HEK293 (cell line): ENCODE measurements around the gene NDUFS7.

Experiments
- CTCF ChIA-PET: fragments of 350-600 bp; formaldehyde crosslinking; extraction: SDS; loops from one replicate; lab custom pipeline; 2021; ENCODE audit warnings: antibody characterized with exemption; lab: Yijun Ruan, JAX
- POLR2A ChIA-PET: fragments of 300-600 bp; formaldehyde crosslinking; extraction: SDS; loops from one replicate; lab custom pipeline; 2020; ENCODE audit warnings: antibody characterized with exemption, inconsistent platforms; lab: Yijun Ruan, JAX
- H3K27ac ChIP-seq: fragments of 200-500 bp; sonication (Bioruptor generic); 2 replicates; pipeline ENCODE4 v1.5.1; 2014; ENCODE audit warnings: low read depth, low read length, control low read depth, inconsistent platforms; ENCODE audit errors: extremely low read depth
- H3K36me3 ChIP-seq, 2 experiments: fragments of 200-500 bp in 1 of 2; sonication (Bioruptor generic) in 1 of 2; 1 replicate in 1 of 2; 2 replicates in 1 of 2; pipeline ENCODE4 v1.5.1; 2014 to 2017; ENCODE audit warnings: inconsistent platforms in 2 of 2, low read length in 2 of 2; ENCODE audit not compliant: control insufficient read depth in 2 of 2, insufficient read depth in 1 of 2
- H3K4me1 ChIP-seq: fragments of 200-500 bp; sonication (Bioruptor generic); 2 replicates; pipeline ENCODE4 v1.5.1; 2014; ENCODE audit warnings: mild to moderate bottlenecking, low read length, inconsistent platforms; ENCODE audit not compliant: control insufficient read depth, insufficient read depth
- H3K4me3 ChIP-seq: 2 replicates; pipeline ENCODE4 v1.5.1; 2011; ENCODE audit warnings: low read depth, mild to moderate bottlenecking, control low read depth, low read length, moderate library complexity
- H3K9me3 ChIP-seq: fragments of 200-500 bp; sonication (Bioruptor generic); 2 replicates; pipeline ENCODE4 v1.5.1; 2014; ENCODE audit warnings: low read depth, low read length, inconsistent platforms; ENCODE audit not compliant: control insufficient read depth, insufficient read depth
- GLIS2 ChIP-seq: fragments of 450-650 bp; formaldehyde crosslinking; IDR thresholded peaks from 2 replicates; pipeline ENCODE4 v1.5.1; 2016; ENCODE audit warnings: missing biosample characterization, missing genetic modification characterization
- ZEB2 ChIP-seq: fragments of 450-650 bp; formaldehyde crosslinking; IDR thresholded peaks from 2 replicates; pipeline ENCODE4 v1.5.1; 2016; ENCODE audit warnings: missing biosample characterization, missing genetic modification characterization
- ZNF155 ChIP-seq: fragments of 450-650 bp; formaldehyde crosslinking; IDR thresholded peaks from 2 replicates; pipeline ENCODE4 v1.5.1; 2016; ENCODE audit warnings: missing biosample characterization, missing genetic modification characterization
- ZNF202 ChIP-seq: fragments of 450-650 bp; formaldehyde crosslinking; IDR thresholded peaks from 2 replicates; pipeline ENCODE4 v1.5.1; 2016; ENCODE audit warnings: missing biosample characterization, missing genetic modification characterization, borderline replicate concordance
- ZNF274 ChIP-seq, 2 experiments: fragments of 200-500 bp in 1 of 2; fragments of 450-650 bp in 1 of 2; sonication (Bioruptor generic) in 1 of 2; formaldehyde crosslinking in 1 of 2; IDR thresholded peaks; 2 replicates each; pipeline versions ENCODE4 v1.5.1 to v1.6.1; 2014 to 2016; ENCODE audit warnings: borderline replicate concordance in 1 of 2, inconsistent platforms in 1 of 2, low read length in 1 of 2, missing biosample characterization in 1 of 2, missing genetic modification characterization in 1 of 2
- ZNF302 ChIP-seq: fragments of 450-650 bp; formaldehyde crosslinking; IDR thresholded peaks from 2 replicates; pipeline ENCODE4 v1.5.1; 2016; ENCODE audit warnings: missing biosample characterization, missing genetic modification characterization, low read depth
- ZNF558 ChIP-seq: fragments of 450-650 bp; formaldehyde crosslinking; IDR thresholded peaks from 2 replicates; pipeline ENCODE4 v1.5.1; 2016; ENCODE audit warnings: missing biosample characterization, missing genetic modification characterization
- ZNF664 ChIP-seq: fragments of 450-650 bp; formaldehyde crosslinking; IDR thresholded peaks from 2 replicates; pipeline ENCODE4 v1.5.1; 2016; ENCODE audit warnings: missing biosample characterization, missing genetic modification characterization
- ZNF747 ChIP-seq: fragments of 450-650 bp; formaldehyde crosslinking; IDR thresholded peaks from 2 replicates; pipeline ENCODE4 v1.5.1; 2016; ENCODE audit warnings: missing biosample characterization, missing genetic modification characterization
- ZNF785 ChIP-seq: fragments of 450-650 bp; formaldehyde crosslinking; IDR thresholded peaks from 2 replicates; pipeline ENCODE4 v1.5.1; 2016; ENCODE audit warnings: missing biosample characterization, missing genetic modification characterization
- ZNF837 ChIP-seq: fragments of 450-650 bp; formaldehyde crosslinking; IDR thresholded peaks from 2 replicates; pipeline ENCODE4 v1.5.1; 2016; ENCODE audit warnings: missing biosample characterization, missing genetic modification characterization
- TF ChIP-seq, protein P1 (sequence below): fragments of 450-650 bp; formaldehyde crosslinking; IDR thresholded peaks from 2 replicates; pipeline ENCODE4 v1.5.1; 2016; ENCODE audit warnings: missing biosample characterization, missing genetic modification characterization
- TF ChIP-seq, protein P2 (sequence below): fragments of 450-650 bp; formaldehyde crosslinking; IDR thresholded peaks from 2 replicates; pipeline ENCODE4 v1.5.1; 2016; ENCODE audit warnings: missing biosample characterization, missing genetic modification characterization, borderline replicate concordance
- TF ChIP-seq, protein P3 (sequence below): fragments of 450-650 bp; formaldehyde crosslinking; IDR thresholded peaks from 2 replicates; pipeline ENCODE4 v1.5.1; 2016; ENCODE audit warnings: missing biosample characterization, missing genetic modification characterization
- TF ChIP-seq, protein P4 (sequence below): fragments of 450-650 bp; formaldehyde crosslinking; IDR thresholded peaks from 2 replicates; pipeline ENCODE4 v1.5.1; 2016; ENCODE audit warnings: missing biosample characterization, missing genetic modification characterization
- TF ChIP-seq, protein P5 (sequence below): fragments of 450-650 bp; formaldehyde crosslinking; IDR thresholded peaks from 2 replicates; pipeline ENCODE4 v1.5.1; 2016; ENCODE audit warnings: missing biosample characterization, missing genetic modification characterization
- TF ChIP-seq, protein P6 (sequence below): fragments of 450-650 bp; formaldehyde crosslinking; IDR thresholded peaks from 2 replicates; pipeline ENCODE4 v1.5.1; 2017; ENCODE audit warnings: missing biosample characterization, mild to moderate bottlenecking, missing genetic modification characterization, moderate library complexity
- TF ChIP-seq, protein P7 (sequence below): fragments of 450-650 bp; formaldehyde crosslinking; IDR thresholded peaks from 2 replicates; pipeline ENCODE4 v1.5.1; 2016; ENCODE audit warnings: missing biosample characterization, missing genetic modification characterization
- TF ChIP-seq, protein P8 (sequence below): fragments of 450-650 bp; IDR thresholded peaks from 2 replicates; pipeline ENCODE4 v1.5.1; 2018; ENCODE audit warnings: missing biosample characterization, missing genetic modification characterization

The NDUFS7 gene

DNA sequence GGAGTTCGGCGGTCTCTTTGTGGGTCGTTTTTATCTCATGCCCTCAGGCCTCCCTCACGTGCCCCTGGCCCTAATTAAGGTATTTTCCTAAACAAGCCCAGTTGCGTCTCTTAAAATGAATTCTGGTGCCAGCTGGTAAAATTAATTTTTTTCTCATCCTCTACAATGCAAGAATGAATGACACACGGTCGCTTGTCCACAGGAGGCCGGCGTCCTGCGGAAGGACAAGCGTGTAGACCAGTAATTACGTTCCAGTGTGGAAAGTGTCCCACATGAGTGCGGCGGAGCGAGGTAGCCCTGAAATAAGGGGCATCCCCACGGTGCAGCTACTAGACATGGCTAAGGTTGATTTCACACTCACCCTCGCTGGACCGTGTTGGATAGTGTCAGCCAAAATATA, 34.5 kb upstream of the NDUFS7 start (continued):
- TF ChIP-seq, protein P1, sequence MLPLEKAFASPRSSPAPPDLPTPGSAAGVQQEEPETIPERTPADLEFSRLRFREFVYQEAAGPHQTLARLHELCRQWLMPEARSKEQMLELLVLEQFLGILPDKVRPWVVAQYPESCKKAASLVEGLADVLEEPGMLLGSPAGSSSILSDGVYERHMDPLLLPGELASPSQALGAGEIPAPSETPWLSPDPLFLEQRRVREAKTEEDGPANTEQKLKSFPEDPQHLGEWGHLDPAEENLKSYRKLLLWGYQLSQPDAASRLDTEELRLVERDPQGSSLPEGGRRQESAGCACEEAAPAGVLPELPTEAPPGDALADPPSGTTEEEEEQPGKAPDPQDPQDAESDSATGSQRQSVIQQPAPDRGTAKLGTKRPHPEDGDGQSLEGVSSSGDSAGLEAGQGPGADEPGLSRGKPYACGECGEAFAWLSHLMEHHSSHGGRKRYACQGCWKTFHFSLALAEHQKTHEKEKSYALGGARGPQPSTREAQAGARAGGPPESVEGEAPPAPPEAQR (tag by site-specific recombination) = no peak
- TF ChIP-seq, protein P2, sequence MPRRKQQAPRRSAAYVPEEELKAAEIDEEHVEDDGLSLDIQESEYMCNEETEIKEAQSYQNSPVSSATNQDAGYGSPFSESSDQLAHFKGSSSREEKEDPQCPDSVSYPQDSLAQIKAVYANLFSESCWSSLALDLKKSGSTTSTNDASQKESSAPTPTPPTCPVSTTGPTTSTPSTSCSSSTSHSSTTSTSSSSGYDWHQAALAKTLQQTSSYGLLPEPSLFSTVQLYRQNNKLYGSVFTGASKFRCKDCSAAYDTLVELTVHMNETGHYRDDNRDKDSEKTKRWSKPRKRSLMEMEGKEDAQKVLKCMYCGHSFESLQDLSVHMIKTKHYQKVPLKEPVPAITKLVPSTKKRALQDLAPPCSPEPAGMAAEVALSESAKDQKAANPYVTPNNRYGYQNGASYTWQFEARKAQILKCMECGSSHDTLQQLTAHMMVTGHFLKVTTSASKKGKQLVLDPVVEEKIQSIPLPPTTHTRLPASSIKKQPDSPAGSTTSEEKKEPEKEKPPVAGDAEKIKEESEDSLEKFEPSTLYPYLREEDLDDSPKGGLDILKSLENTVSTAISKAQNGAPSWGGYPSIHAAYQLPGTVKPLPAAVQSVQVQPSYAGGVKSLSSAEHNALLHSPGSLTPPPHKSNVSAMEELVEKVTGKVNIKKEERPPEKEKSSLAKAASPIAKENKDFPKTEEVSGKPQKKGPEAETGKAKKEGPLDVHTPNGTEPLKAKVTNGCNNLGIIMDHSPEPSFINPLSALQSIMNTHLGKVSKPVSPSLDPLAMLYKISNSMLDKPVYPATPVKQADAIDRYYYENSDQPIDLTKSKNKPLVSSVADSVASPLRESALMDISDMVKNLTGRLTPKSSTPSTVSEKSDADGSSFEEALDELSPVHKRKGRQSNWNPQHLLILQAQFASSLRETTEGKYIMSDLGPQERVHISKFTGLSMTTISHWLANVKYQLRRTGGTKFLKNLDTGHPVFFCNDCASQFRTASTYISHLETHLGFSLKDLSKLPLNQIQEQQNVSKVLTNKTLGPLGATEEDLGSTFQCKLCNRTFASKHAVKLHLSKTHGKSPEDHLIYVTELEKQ = no peak
- TF ChIP-seq, protein P3, sequence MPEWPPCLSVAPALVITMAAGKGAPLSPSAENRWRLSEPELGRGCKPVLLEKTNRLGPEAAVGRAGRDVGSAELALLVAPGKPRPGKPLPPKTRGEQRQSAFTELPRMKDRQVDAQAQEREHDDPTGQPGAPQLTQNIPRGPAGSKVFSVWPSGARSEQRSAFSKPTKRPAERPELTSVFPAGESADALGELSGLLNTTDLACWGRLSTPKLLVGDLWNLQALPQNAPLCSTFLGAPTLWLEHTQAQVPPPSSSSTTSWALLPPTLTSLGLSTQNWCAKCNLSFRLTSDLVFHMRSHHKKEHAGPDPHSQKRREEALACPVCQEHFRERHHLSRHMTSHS (tag by site-specific recombination) = no peak
- TF ChIP-seq ZNF302 (tag by site-specific recombination) (no peak), ZEB2 (no peak), ZNF202 (tag by site-specific recombination) (no peak), ZNF558 (tag by site-specific recombination) (no peak)
- TF ChIP-seq, protein P4, sequence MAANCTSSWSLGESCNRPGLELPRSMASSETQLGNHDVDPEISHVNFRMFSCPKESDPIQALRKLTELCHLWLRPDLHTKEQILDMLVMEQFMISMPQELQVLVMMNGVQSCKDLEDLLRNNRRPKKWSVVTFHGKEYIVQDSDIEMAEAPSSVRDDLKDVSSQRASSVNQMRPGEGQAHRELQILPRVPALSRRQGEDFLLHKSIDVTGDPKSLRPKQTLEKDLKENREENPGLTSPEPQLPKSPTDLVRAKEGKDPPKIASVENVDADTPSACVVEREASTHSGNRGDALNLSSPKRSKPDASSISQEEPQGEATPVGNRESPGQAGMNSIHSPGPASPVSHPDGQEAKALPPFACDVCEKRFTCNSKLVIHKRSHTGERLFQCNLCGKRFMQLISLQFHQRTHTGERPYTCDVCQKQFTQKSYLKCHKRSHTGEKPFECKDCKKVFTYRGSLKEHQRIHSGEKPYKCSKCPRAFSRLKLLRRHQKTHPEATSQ = no peak
- TF ChIP-seq, protein P5, sequence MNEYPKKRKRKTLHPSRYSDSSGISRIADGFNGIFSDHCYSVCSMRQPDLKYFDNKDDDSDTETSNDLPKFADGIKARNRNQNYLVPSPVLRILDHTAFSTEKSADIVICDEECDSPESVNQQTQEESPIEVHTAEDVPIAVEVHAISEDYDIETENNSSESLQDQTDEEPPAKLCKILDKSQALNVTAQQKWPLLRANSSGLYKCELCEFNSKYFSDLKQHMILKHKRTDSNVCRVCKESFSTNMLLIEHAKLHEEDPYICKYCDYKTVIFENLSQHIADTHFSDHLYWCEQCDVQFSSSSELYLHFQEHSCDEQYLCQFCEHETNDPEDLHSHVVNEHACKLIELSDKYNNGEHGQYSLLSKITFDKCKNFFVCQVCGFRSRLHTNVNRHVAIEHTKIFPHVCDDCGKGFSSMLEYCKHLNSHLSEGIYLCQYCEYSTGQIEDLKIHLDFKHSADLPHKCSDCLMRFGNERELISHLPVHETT (tag by site-specific recombination) = no peak

DNA sequence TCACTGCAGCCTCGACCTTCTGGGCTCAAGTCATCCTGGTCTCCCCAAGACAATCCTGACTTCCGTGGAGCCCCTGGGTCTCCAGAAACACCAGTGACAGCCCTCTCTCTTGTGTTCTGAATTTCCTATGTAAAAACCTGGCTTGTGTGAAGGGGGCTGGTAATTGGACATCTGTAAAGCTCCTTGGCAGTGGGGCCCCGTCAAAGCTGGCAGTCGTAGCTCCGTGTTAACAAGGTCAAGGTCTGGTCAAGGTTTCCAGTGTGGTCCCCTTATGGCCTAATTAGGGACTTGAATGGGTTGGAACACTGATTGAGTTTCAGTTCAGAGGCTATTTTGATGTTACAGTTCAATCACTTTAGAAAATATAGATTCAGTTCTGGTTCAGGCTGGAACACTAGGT, 32.8 kb upstream of the NDUFS7 start:
- H3K27ac ChIP-seq = no peak overlapping the region
- no peak overlapping the region for H3K4me3 ChIP-seq
- H3K4me1 ChIP-seq = 0 out of 2 replicates have a peak, but pooled peaks cover 3% of the 10 kb centered on the region
- POLR2A ChIA-PET = no interaction called here
- H3K36me3 ChIP-seq = no peaks in the 10 kb centered on the region
- CTCF ChIA-PET = no interaction called here
- TF ChIP-seq, protein P6, sequence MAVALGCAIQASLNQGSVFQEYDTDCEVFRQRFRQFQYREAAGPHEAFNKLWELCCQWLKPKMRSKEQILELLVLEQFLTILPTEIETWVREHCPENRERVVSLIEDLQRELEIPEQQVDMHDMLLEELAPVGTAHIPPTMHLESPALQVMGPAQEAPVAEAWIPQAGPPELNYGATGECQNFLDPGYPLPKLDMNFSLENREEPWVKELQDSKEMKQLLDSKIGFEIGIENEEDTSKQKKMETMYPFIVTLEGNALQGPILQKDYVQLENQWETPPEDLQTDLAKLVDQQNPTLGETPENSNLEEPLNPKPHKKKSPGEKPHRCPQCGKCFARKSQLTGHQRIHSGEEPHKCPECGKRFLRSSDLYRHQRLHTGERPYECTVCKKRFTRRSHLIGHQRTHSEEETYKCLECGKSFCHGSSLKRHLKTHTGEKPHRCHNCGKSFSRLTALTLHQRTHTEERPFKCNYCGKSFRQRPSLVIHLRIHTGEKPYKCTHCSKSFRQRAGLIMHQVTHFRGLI (tag by site-specific recombination) = no peak
- no peak for TF ChIP-seq ZNF274 (IDR thresholded peaks at IDR 0.05; ENCODE audit: low read length)
- no peak for TF ChIP-seq ZNF274 (tag by site-specific recombination; IDR thresholded peaks at IDR 0.05; ENCODE audit: borderline replicate concordance)
- TF ChIP-seq, protein P7, sequence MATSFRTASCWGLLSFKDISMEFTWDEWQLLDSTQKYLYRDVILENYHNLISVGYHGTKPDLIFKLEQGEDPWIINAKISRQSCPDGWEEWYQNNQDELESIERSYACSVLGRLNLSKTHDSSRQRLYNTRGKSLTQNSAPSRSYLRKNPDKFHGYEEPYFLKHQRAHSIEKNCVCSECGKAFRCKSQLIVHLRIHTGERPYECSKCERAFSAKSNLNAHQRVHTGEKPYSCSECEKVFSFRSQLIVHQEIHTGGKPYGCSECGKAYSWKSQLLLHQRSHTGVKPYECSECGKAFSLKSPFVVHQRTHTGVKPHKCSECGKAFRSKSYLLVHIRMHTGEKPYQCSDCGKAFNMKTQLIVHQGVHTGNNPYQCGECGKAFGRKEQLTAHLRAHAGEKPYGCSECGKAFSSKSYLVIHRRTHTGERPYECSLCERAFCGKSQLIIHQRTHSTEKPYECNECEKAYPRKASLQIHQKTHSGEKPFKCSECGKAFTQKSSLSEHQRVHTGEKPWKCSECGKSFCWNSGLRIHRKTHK (tag by site-specific recombination) = no peak
- no peak for TF ChIP-seq ZNF837
- TF ChIP-seq GLIS2 (tag by site-specific recombination) = no peak
- TF ChIP-seq ZNF747 (tag by site-specific recombination) = no peak
- TF ChIP-seq ZNF664 (tag by site-specific recombination) = no peak
- TF ChIP-seq, protein P1 (tag by site-specific recombination) = no peak
- TF ChIP-seq ZNF155 = no peak
- TF ChIP-seq, protein P8, sequence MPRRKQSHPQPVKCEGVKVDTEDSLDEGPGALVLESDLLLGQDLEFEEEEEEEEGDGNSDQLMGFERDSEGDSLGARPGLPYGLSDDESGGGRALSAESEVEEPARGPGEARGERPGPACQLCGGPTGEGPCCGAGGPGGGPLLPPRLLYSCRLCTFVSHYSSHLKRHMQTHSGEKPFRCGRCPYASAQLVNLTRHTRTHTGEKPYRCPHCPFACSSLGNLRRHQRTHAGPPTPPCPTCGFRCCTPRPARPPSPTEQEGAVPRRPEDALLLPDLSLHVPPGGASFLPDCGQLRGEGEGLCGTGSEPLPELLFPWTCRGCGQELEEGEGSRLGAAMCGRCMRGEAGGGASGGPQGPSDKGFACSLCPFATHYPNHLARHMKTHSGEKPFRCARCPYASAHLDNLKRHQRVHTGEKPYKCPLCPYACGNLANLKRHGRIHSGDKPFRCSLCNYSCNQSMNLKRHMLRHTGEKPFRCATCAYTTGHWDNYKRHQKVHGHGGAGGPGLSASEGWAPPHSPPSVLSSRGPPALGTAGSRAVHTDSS (tag by site-specific recombination) = no peak
- TF ChIP-seq ZNF785 (tag by site-specific recombination) = no peak
- TF ChIP-seq ZEB2 = no peak
- no peaks in the 10 kb centered on the region for H3K9me3 ChIP-seq
